A172 (cell line): ENCODE measurements around the gene TMEM125. TPM values are rescaled to one million over a fixed set of nuclear protein-coding genes. Genes with fewer than 3 reads are reported as not detected.

Experiments used
- DNase-seq: peaks from one replicate; pipeline ENCODE4 v3.0.0-alpha.2; 2015; ENCODE audit warnings: low spot score
- total RNA-seq: library from RNA; depleted of rRNA; stranded (reverse); fragments of >200 nt; shearing (Covaris generic); gene quantifications from 2 replicates; pipeline ENCODE4 v1.2.3, GENCODE V29; 2014

The TMEM125 gene
- total RNA-seq, 1 experiment from 2014 or later, result not detected

- DNase-seq, result peak; percentile 59
Observed at GRCh38 chr1:43274125-43274803, 4.5 kb downstream of the TMEM125 start.

- no peak for DNase-seq
Observed at GRCh38 chr1:43274804-43275180, 5.0 kb downstream of the TMEM125 start.

- no peak for DNase-seq
Observed at GRCh38 chr1:43275826-43276620, 6.2 kb downstream of the TMEM125 start.

- DNase-seq, result no peak
Observed at GRCh38 chr1:43276673-43277072, 6.9 kb downstream of the TMEM125 start.

- no peak for DNase-seq
Observed at GRCh38 chr1:43277116-43277876, 7.5 kb downstream of the TMEM125 start.

GRCh38 chr1:43279161-43279560, 9.4 kb downstream of the TMEM125 start:
- no peak for DNase-seq

GRCh38 chr1:43279666-43280065, 9.9 kb downstream of the TMEM125 start:
- DNase-seq, result no peak

- no peak for DNase-seq
Observed at GRCh38 chr1:43280692-43281091, 10.9 kb downstream of the TMEM125 start.

GRCh38 chr1:43282220-43283195, 12.7 kb downstream of the TMEM125 start:
- no peak for DNase-seq

GRCh38 chr1:43284065-43284464, 14.3 kb downstream of the TMEM125 start:
- no peak for DNase-seq

GRCh38 chr1:43284546-43285110, 14.8 kb downstream of the TMEM125 start:
- DNase-seq, result no peak

- DNase-seq, result no peak
Observed at GRCh38 chr1:43285269-43285990, 15.6 kb downstream of the TMEM125 start, which contains the start of gene C1orf210. C1orf210 (minus strand) TSS chr1:43285581; CDS start chr1:43283270, 2,311 bp downstream.

- no peak for DNase-seq
Observed at GRCh38 chr1:43286115-43286514, 16.3 kb downstream of the TMEM125 start.

GRCh38 chr1:43286533-43286932, 16.8 kb downstream of the TMEM125 start:
- no peak for DNase-seq

GRCh38 chr1:43288058-43288784, 18.4 kb downstream of the TMEM125 start:
- no peak for DNase-seq

GRCh38 chr1:43288785-43289706, 19.3 kb downstream of the TMEM125 start:
- DNase-seq, result no peak

GRCh38 chr1:43292216-43292615, 22.4 kb downstream of the TMEM125 start:
- no peak for DNase-seq

GRCh38 chr1:43292679-43293078, 22.9 kb downstream of the TMEM125 start:
- DNase-seq, result no peak
